Measurements from ENCODE around the gene DHH. TPM values are rescaled to one million over a fixed set of nuclear protein-coding genes. Genes with fewer than 3 reads are reported as not detected.

Gene DHH
- total and polyA plus RNA-seq, 9 of the 15 experiments (the other 6 are each of a cell fraction or from before 2014, with no cell fraction given): 0.07 to 2.6 (median 0.54) TPM

- BruUV-seq (replicated peaks): no TSS peak
- POLR2A ChIA-PET: interaction anchor here (1.1 to 12.9 kb wide), 10 partner anchors 8 to 94 kb away, joined by 3 to 78 read pairs (median 8); partner anchors contain the start of genes PRKAG1 and TUBA1B
- intact Hi-C loops (cut with micrococcal nuclease): no loop called here
- Histone ChIP-seq H4K20me1 (replicated peaks; ENCODE audit: control insufficient read depth, insufficient read depth, low read length) (no peaks in the 10 kb centered on the region; the same call in 1 of the 2 replicates), H3K36me3 (ENCODE audit: control insufficient read depth, insufficient read depth, low read length) (peaks cover 97% of the 10 kb centered on the region; the same call in 2 of the 3 replicates), H3K27ac (ENCODE audit: extremely low read depth, low read depth, low read length) (no peak overlapping the region), H3K9me1 (ENCODE audit: control insufficient read depth, insufficient read depth, low read length) (no peaks in the 10 kb centered on the region), H3K27me3 (ENCODE audit: control insufficient read depth in 2 of 2, insufficient read depth in 2 of 2, low read length in 2 of 2) (no peaks in the 10 kb centered on the region), H3K4me2 (ENCODE audit: insufficient read depth, low read length) (no peak overlapping the region), H3K79me2 (ENCODE audit: control insufficient read depth, insufficient read depth, low read length) (no peaks in the 10 kb centered on the region), H3K4me1 (replicated peaks in 1 of 2; ENCODE audit: control insufficient read depth in 2 of 2, insufficient read depth in 2 of 2, low read length in 2 of 2) (peaks cover 0 to 7% of the 10 kb centered on the region in 2 experiments; a peak in 1 of 5 replicates), H2AFZ (ENCODE audit: low read depth, low read length) (no peak overlapping the region), H3K9ac (ENCODE audit: insufficient read depth in 1 of 2, low read depth in 2 of 2, low read length in 2 of 2) (peak overlapping the region in 1 of 2 experiments; percentile 31; a peak in 1 of 4 replicates), H3K4me3 (no peak overlapping the region), H3K9me3 (replicated peaks; ENCODE audit: control insufficient read depth, insufficient read depth, low read depth, low read length) (no peaks in the 10 kb centered on the region)
- no peak for DNase-seq (ENCODE audit: extremely low read depth in 1 of 4, low spot score in 3 of 4)
- ATAC-seq: no peak
- TF ChIP-seq SMAD1 (IDR thresholded peaks at IDR 0.05; ENCODE audit: low read depth, low read length, partially characterized antibody) (no peak), SIX5 (IDR thresholded peaks at IDR 0.05; ENCODE audit: borderline replicate concordance in 1 of 2, insufficient read depth in 1 of 2, low read depth in 1 of 2, low read length in 2 of 2) (no peak), CBFB (CRISPR knock-in tag; IDR thresholded peaks at IDR 0.05) (no peak), SUPT5H (IDR thresholded peaks at IDR 0.05) (no peak), ID3 (CRISPR knock-in tag; IDR thresholded peaks at IDR 0.05) (no peak), ID3 (tag; IDR thresholded peaks at IDR 0.05) (no peak), ZNF174 (CRISPR knock-in tag; IDR thresholded peaks at IDR 0.05) (no peak), RBM34 (IDR thresholded peaks at IDR 0.05; ENCODE audit: borderline replicate concordance, insufficient read depth, low read length) (no peak), SRSF3 (IDR thresholded peaks at IDR 0.05; ENCODE audit: insufficient read depth, low read length) (no peak), ZNF274 (IDR thresholded peaks at IDR 0.05; ENCODE audit: borderline replicate concordance, low read depth, low read length) (no peak)
- FAIRE-seq: no peak
- CTCF ChIA-PET (ENCODE audit: low intra/inter-chr PET ratio): no interaction called here
- WGBS (ENCODE audit: insufficient coverage, low coverage, missing lambda C conversion rate): 92% methylated on average over 7 of the region's 7 CpGs
- in situ Hi-C loops (cut with MboI): no loop called here
These were observed 56.7 kb downstream of the DHH start for GRCh38 chr12:49037947-49038237.
